Measurements from ENCODE around the gene ELF5. TPM values are rescaled to one million over a fixed set of nuclear protein-coding genes. Genes with fewer than 3 reads are reported as not detected.

ELF5 gene
- total RNA-seq, 1 donor: not detected

- peaks cover 20% of the 10 kb centered on the region for H4K20me1 ChIP-seq (ENCODE audit: insufficient read depth, low read length)
- H3K79me2 ChIP-seq (ENCODE audit: insufficient read depth, low read length): peaks cover 17% of the 10 kb centered on the region
- H3K9me3 ChIP-seq (ENCODE audit: low read depth, low read length): no peaks in the 10 kb centered on the region
- H3K4me3 ChIP-seq (ENCODE audit: insufficient read depth, low read length): no peak overlapping the region
- peaks cover 3% of the 10 kb centered on the region for H3K4me1 ChIP-seq (ENCODE audit: insufficient read depth, low read length)
- H3K4me2 ChIP-seq (ENCODE audit: insufficient read depth, low read length): no peak overlapping the region
- no peak overlapping the region for H2AFZ ChIP-seq (ENCODE audit: low read length)
- no peak for DNase-seq (ENCODE audit: insufficient read length, low spot score, missing footprints)
- TF ChIP-seq CTCF (IDR thresholded peaks at IDR 0.05; ENCODE audit: extremely low read depth, low read depth, low read length): no peak
- no peak overlapping the region for H3K27ac ChIP-seq (ENCODE audit: low read depth, low read length)
- H3K36me3 ChIP-seq (ENCODE audit: insufficient read depth, low read length): peaks cover 45% of the 10 kb centered on the region
- no peaks in the 10 kb centered on the region for H3K27me3 ChIP-seq (ENCODE audit: insufficient read depth, low read length)
Measured at GRCh38 chr11:34451053-34451452, 62.5 kb downstream of the ELF5 start.

GRCh38 chr11:34449013-34449412 is 64.6 kb downstream of the ELF5 start:
- Histone ChIP-seq H2AFZ (ENCODE audit: low read length) (no peak overlapping the region), H3K27me3 (ENCODE audit: insufficient read depth, low read length) (no peaks in the 10 kb centered on the region), H3K27ac (ENCODE audit: low read depth, low read length) (no peak overlapping the region), H3K4me2 (ENCODE audit: insufficient read depth, low read length) (no peak overlapping the region), H3K4me1 (ENCODE audit: insufficient read depth, low read length) (peaks cover 3% of the 10 kb centered on the region), H3K4me3 (ENCODE audit: insufficient read depth, low read length) (no peak overlapping the region), H3K9me3 (ENCODE audit: low read depth, low read length) (no peaks in the 10 kb centered on the region), H3K79me2 (ENCODE audit: insufficient read depth, low read length) (peaks cover 32% of the 10 kb centered on the region), H4K20me1 (ENCODE audit: insufficient read depth, low read length) (peaks cover 35% of the 10 kb centered on the region), H3K36me3 (ENCODE audit: insufficient read depth, low read length) (peaks cover 36% of the 10 kb centered on the region)
- no peak for DNase-seq (ENCODE audit: insufficient read length, low spot score, missing footprints)
- TF ChIP-seq CTCF (IDR thresholded peaks at IDR 0.05; ENCODE audit: extremely low read depth, low read depth, low read length): no peak

DNA sequence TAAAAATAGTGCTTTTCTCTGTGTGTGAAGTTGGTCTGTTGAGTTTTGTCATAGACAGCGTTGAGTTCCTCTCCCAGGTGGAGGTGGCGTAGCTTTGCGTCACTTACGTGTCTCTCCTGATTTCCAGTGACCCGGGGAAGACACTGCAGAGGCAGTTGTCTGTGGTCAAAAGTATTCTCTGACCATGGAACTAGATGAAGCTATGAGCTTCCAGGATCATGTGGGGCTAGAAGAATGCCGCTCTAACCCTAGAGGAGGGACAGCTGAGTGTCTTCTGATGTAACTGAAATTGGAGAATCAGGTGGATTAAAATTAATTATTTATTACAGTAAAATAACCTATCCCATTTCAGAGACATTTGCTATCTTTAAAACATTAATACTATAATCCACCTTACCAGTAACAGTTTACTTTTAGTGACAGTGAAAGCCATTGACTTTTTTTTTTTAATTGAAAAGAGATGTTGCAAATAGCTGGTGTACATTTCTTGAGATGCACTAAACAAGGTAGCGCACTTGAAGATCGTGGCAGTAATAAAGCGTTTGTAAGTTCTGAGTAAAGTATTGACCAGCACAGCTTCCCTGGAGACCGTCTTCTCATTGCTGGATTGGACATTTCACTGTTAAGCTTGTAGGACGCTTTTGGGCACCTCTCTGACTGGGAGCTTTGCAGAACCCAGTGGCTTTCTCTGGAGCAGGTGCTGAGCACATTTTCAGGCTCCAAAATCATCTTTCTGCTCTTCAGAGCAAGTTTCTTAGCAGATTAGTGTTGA is 65.2 kb downstream of the ELF5 start:
- peaks cover 36% of the 10 kb centered on the region for H4K20me1 ChIP-seq (ENCODE audit: insufficient read depth, low read length)
- H2AFZ ChIP-seq (ENCODE audit: low read length): no peak overlapping the region
- no peak overlapping the region for H3K4me3 ChIP-seq (ENCODE audit: insufficient read depth, low read length)
- peaks cover 3% of the 10 kb centered on the region for H3K4me1 ChIP-seq (ENCODE audit: insufficient read depth, low read length)
- H3K4me2 ChIP-seq (ENCODE audit: insufficient read depth, low read length): no peak overlapping the region
- no peak overlapping the region for H3K27ac ChIP-seq (ENCODE audit: low read depth, low read length)
- no peak for TF ChIP-seq CTCF (IDR thresholded peaks at IDR 0.05; ENCODE audit: extremely low read depth, low read depth, low read length)
- no peaks in the 10 kb centered on the region for H3K27me3 ChIP-seq (ENCODE audit: insufficient read depth, low read length)
- H3K79me2 ChIP-seq (ENCODE audit: insufficient read depth, low read length): peaks cover 38% of the 10 kb centered on the region
- no peak for DNase-seq (ENCODE audit: insufficient read length, low spot score, missing footprints)
- no peaks in the 10 kb centered on the region for H3K9me3 ChIP-seq (ENCODE audit: low read depth, low read length)
- peaks cover 30% of the 10 kb centered on the region for H3K36me3 ChIP-seq (ENCODE audit: insufficient read depth, low read length)

- Histone ChIP-seq H3K27ac (ENCODE audit: low read depth, low read length) (no peak overlapping the region), H3K4me2 (ENCODE audit: insufficient read depth, low read length) (no peak overlapping the region), H2AFZ (ENCODE audit: low read length) (no peak overlapping the region), H3K79me2 (ENCODE audit: insufficient read depth, low read length) (peaks cover 50% of the 10 kb centered on the region), H3K36me3 (ENCODE audit: insufficient read depth, low read length) (peaks cover 17% of the 10 kb centered on the region), H3K4me3 (ENCODE audit: insufficient read depth, low read length) (no peak overlapping the region), H4K20me1 (ENCODE audit: insufficient read depth, low read length) (peaks cover 43% of the 10 kb centered on the region), H3K4me1 (ENCODE audit: insufficient read depth, low read length) (peaks cover 3% of the 10 kb centered on the region), H3K9me3 (ENCODE audit: low read depth, low read length) (no peaks in the 10 kb centered on the region), H3K27me3 (ENCODE audit: insufficient read depth, low read length) (no peaks in the 10 kb centered on the region)
- DNase-seq (ENCODE audit: insufficient read length, low spot score, missing footprints): no peak
- TF ChIP-seq CTCF (IDR thresholded peaks at IDR 0.05; ENCODE audit: extremely low read depth, low read depth, low read length): no peak
Measured at GRCh38 chr11:34447044-34447443, 66.5 kb downstream of the ELF5 start.
